GM19372 (cell line): Measurements from ENCODE around the gene FUT9.

Experiments
- ATAC-seq: cut with Tn5 transposase; IDR thresholded peaks from one replicate; pipeline ENCODE4 v1.9.1; 2021; ENCODE audit warnings: mild to moderate bottlenecking, low read depth, moderate library complexity; ENCODE audit not compliant: unreplicated experiment

Gene FUT9

DNA sequence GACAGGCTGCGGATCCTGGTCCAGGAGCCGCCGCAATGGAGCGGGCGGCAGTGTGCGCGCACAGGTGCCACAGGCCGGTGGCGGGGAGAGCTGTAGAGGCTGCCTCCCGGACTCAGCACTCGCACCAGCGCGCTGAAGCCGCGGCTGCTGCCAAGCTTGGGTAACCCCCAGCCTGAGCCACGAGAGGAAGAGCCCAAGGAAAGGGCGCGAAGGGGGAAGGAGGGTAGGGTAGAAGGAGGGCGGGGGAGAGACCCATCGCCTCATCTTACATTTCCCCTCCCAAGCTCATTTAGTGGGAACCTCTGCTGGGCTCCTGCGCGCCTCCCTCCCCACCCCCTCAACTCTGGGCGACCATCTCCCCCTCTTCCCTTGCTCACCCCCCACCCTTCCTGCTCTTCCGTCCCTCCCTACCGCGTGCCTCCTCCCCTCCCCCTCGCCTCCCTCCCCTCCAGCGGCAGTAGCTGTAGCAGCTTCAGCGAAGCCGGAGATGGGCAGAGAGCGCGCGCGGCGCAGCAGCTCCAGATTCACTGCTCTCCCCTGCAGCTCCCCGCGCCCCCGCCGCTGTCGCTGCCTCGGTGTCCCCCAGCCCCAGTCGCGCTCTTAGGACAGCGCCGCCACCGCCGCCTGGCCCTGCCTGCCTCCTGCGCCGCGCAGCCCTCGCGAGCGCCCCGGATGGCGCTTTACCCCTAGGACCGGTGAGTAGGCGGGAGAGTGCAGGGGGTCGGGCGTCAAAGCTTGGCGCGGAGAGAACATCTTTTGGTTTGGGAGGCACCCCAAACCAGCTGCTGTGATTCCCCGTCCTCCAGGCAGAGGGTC lies at the start of gene FUT9:
Gene FUT9 (plus strand): TSS at position 457 of the 816 bp plus-strand sequence. CDS start 187,182 bp downstream, outside the sequence.
- ATAC-seq: no peak

DNA sequence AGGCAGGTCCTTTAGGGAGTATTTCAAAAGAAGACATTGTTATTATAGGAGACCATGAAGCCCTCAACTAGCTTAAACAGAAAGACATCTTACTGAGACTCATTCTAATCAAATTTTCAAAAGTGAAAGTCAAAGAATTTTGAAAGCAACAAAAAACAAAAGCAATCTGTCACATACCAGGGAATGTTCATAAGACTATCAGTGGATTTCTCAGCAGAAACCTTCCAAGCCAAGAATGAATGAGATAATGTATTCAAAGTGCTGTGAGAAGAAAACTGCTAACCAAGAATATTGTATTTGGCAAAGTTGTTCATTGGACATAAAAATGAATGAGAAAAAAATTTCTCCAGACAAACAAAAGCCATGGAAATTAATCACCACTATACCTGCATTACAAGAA lies 48.2 kb upstream of the FUT9 start:
- no peak for ATAC-seq

DNA sequence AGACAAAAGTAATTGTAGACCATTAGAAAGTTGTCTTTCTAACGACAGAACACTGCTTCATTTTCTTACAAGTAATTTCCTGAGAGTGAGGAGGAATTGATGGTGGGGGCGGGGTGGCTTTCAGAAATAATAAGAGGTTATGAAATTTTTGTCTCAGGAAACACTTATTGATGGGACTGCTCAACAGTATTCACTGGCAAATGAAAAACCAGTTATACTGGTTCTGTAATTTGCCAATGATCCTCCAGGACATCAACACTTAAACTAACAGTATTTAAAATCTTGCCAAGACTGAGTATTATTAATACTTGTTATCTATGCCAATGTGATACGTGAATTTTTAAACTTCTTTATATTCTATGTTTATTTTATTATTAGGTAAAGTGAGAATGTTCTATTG lies 41.8 kb upstream of the FUT9 start:
- no peak for ATAC-seq

DNA sequence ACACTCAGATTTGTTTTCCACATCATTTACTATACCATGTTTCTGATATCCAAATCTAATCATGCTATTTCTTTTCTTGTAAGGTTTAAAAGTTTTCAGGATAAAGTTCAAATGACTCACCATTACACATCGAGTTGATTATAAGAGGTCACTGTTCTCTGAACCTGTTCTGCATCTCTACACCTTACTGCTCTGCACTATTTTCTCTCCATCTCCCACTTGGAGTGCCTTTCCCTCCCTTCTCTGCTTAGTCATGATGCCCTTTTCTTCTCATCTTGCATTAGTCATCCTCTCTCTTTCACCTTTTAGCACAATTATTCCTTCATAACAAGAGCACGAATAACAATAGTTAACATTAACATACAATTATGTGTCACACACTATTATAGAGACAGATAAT lies 37.5 kb upstream of the FUT9 start:
- ATAC-seq: no peak

DNA sequence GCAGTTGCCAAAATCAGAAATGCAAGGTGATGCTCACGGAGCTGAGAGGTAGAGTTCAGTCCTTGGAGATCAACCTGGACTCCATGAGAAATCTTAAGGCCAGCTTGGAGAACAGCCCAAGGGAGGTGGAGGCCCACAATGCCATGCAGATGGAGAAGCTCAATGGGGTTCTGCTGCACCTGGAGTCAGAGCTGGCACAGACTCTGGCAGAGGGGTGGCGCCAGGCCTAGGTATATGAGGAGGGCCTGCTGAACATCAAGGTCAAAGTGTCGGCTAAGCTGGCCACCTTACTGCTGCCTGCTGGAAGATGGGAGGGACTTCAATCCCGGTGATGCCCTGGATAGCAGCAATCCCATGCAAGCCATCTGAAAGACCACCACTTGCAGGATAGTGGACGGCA lies 23.9 kb upstream of the FUT9 start:
- no peak for ATAC-seq

DNA sequence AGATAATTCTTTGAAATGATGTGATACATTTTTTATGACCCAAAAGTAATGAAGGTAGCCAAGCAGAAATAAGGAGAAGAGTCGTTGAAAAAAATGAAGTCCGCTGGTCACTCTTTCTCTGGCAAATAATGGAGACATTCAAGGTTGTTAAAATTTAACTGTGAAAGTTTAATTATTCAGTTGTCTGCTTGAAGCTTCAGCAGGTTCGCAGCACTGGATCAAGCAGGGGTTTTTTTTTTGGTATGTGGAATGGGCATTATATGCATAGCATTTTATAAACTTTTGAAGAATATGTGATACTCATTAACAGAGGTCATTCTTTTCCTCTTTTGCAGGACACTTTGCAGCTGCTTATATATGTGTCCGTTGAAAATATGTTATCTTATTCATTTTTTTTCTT lies 21.6 kb upstream of the FUT9 start:
- ATAC-seq: no peak

DNA sequence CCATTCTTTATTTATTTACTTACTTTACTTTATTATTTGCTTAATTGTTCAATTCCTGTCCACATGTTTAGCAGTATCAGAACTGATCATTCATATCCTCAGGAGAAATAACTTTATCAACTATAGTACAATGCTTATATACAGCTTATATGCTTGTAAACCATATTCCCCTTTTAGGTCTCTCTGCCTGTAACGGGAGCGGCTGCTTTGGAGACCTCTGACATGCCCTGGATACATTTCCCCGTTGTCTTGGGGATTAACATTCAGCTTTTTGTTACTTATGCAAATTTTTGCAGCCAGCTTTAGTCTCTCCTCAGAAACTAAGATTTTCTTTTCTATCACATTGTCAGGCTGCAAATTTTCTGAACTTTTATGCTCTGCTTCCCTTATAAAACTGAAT lies 17.6 kb upstream of the FUT9 start:
- ATAC-seq: no peak

DNA sequence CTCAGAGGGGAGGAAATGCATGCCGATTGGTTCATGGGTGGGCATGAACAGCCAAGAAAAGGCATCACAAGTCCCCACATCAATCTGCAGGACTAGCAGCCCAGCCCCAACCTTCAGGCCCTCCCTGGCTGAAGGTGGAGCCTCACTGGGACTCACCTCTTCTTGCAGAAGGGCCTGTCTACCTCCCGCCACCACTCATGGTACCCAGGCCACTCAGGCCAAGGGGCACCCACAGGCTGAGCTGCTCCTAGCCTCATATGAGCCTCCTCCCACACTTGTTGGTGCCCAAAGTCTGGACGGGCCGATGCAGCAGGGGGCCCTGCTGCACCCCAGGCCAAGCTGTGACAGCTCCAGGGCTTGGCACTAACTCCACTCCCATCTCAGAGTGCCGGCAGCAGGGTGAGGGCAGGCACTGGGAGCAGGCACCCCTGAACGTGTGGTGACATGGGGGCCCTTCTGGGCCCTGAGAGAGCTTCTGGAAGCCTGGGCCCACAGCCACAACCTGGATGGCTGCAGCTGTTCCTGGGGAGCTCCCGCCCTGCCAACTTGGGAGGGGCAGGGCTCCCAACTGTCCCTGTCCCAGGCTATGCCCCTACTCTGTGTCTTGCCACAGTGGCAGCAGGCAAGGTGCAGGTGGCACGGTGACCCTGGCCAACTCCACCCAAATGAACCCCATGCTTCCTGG lies 13.7 kb upstream of the FUT9 start:
- ATAC-seq: no peak

DNA sequence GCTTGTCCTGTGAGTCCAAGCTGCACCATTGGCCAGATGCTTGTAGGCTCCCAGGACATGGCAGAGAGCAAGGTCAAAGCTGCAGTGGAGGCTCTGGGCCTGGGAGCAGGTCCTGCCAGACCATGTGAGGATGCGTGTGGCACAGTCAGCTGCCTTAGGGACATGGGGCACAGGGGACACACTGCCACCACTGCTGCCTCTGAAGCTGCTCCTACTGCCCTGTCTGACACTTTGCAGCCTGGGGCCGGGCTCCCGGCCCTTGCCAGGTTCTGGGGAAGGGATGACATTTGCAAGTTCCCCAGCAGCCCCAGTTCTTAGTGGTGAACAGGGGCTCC lies 13.2 kb upstream of the FUT9 start:
- no peak for ATAC-seq

DNA sequence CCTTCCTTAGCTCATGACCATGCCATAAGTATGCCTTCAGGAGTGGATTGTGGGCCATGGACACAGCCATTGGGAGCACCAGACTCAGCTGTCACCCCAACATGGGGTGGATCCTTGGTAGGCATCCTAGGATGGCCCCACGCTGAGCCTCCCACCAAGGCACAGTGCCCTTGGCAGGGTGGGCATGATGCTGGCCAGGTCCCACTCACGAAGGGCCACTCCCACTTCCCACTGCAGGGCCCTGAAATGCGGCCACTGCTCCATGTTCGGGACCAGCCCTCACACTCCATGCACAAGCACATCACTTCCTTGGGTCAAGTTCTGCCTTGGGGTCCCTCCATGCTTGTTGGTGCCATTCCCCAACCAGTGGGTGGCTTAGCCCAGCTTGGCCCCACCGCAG lies 12.9 kb upstream of the FUT9 start:
- ATAC-seq: no peak

DNA sequence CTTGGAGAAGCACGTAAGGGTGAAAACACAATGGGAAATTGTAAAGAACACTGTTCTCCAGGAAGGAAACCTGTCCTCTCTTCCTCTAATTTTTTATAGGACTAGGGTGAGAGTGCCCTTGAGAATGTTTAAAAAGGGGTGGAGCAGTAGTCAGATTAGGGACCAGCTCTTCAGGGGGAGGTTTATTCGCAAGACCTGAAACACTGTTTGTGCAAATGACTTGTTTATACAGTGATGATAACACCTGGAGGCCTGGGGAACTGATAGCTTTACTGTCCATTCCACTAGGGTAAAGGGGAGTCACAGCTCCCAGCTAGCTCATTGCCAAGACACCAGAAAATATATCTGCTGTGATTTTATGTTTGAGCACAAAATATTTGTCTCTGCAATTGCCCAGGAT lies 8.1 kb upstream of the FUT9 start:
- no peak for ATAC-seq

DNA sequence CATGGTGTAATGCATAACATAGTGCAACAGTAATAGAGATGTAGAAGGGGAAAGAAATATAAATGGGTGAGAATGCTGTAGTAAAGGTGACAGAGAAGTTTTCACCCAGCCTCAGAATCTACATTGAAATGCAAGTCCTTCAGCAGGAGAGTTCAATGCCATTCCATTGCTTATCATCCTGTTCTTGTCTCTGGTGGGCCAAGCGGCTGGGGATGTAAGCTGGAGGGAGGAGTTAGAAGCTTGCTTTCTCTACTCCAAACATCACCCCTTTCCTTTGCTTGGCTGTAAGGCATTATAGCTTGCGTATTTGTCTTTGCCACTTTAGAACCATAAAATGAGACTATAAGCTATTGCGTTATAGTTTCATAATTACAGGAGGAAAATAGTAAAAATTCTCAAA lies 2.2 kb upstream of the FUT9 start:
- no peak for ATAC-seq

DNA sequence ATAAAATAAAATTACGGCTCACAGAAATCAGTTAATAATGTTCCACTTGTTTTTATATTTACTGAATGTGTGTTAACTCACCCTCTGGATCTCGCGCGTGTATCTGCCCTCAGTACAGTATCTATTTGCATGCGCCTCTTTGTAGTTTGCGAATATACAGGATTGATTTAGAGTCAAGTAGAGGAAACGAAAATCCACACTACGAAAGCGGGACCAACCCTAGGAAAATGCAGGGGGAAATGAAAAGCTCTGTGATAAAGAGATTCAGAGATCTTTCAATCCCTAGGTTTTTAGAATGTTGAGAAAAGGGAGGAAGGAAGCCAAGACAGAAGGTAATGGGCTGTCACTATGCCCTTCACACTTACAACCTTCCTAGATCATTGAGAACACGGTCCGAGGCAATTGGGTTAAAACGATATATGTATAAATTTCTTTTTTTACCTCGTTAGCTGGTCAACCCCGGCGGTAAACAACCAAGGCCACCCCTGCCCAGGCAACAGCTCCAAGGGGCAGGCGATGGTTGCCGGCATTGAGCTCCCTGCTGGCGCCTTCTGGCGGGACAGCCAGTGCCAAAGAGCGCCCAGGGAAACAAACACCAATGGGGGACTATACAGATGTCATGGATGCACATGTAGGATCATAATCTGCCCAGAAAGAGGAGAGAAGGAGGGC lies 792 bp upstream of the FUT9 start:
- no peak for ATAC-seq

DNA sequence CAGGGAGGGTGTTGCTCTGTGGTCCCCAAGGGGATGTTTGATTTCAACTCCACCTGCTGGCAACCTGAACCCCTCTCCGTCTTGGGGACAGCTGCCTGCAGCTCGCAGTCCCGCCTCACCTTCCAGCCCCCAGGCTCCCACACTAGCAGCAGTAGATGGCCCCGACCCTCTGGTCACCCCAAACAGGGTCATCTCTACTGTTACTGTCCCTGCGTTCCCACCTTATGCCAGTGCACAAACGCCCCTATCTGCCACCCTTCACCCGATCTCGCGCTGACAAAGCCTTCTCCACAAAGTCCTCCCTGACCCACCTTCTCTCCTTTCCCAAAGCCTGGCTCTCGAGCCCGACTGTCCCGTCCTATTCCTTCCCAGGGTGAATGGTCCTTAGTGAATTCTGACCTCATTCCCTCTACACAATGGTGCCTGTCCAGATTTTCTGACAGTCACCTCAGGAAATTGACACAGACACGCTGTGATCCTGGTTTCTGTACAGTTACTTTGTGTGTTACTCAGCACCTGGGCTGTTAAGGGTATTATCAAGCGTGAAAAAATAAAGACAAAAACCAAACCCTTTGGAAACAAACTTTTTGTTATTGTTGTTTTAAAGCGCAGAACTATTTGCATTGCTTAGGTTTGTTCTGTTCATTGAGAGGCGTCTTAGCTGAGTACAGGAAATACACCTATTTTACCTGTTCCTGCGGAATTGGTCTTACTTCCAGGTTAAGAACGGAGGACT lies 728 bp downstream of the FUT9 start:
- ATAC-seq: no peak

DNA sequence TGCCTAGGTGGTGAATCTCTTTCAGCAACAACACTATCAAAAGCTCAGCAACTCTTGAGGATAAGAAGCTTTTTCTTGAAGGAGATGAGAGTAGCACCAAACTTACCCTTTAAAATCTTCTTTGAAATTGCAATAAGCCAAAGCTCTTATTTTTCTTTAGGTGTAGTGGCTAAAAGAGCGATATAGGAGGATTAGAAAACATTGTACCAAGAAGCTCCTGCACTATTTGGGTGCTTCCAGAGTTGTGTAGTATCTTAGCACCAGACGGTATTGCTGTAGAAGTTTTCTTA lies 1.2 kb downstream of the FUT9 start:
- no peak for ATAC-seq

DNA sequence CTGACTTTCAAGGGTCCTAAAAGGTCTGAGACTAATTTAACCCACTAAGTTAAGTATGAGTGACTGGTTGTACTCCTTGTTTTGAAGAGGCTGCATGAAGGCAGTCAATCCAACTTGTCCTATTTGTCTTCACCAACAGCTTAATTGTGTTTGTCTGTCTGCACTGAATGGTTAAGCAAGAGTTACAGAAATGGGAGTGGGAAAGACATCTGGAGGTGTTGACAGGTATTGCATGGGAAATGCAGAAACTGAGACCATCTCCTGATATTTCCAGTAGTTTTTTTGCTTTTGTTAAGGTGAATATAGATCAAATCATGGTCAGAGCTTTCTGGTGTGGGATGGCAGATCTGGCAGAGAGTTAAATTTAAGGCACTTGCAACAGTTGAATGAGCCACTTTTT lies 6.5 kb downstream of the FUT9 start:
- ATAC-seq: no peak

DNA sequence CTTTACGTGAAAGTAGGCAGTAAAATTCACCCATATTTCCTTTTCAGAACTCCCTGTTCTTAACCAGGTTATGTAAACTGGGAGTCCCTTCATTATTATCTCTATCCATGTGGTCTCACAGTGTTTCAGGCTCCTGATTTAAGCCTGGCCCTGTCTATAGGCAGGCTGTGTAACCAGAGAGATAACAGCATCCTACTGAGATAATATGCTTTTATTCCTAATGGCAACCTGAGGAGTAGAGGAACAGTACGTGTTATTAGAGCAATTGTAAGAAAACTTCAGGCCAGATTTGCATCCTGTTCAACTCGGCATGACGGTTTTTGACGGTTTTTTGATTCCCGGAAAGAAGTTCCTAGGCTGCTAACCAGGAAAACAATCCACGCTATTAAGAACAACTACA lies 16.9 kb downstream of the FUT9 start:
- no peak for ATAC-seq

DNA sequence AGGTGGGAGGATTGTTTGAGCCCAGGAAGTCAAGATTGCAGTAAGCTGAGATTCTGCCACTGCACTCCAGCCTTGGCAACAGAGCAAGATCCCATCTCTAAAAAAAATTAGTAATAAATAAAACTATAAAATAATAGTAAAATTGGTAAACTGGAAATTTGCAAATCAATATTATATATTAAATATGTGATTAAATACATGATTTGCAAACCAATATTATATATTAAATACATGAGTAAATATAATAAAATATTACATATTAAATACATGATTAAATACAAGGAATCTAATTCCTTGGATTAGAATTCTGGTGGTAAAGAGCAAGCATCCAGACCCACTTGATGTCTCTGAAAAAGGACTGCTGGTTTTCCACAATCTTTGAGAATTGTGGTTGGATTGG lies 35.8 kb downstream of the FUT9 start:
- no peak for ATAC-seq

DNA sequence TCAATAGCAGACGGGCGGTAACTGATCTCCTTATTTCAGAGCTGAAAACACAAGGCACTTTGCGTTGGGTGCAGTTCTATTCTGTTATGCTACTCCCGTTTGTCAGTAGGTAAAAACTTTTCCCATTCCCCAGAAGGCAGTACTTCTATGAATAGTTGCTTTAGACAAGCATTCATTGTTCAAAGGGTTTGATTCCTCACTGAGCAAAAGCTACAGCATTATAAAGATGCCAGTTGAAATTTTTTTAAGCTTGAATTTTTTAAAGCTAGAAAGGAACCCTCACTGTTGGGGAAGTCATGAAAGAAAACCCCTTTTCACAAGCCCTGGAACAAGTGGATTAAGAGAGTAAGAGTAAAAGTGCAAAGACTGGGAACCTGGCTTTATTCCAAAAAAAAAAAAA lies 42.3 kb downstream of the FUT9 start:
- no peak for ATAC-seq

DNA sequence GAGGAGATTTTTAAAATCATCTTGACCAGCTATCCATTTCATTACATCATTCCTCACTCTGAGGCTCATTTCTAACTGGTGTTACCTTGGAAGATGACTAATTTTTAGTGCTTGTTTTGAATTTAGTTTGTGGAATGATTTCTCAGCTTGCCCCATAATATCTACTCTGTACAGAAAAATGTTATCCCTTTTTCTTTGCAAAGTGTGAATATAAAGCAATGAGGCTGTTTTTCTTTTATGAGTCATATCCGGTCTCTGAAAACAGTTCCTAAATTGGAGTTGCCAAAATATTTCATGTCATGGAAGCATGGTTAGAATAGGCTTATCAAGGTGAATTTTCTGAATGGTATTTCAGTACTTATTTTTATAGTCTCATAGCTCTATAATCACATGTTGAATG lies 43.8 kb downstream of the FUT9 start:
- no peak for ATAC-seq

DNA sequence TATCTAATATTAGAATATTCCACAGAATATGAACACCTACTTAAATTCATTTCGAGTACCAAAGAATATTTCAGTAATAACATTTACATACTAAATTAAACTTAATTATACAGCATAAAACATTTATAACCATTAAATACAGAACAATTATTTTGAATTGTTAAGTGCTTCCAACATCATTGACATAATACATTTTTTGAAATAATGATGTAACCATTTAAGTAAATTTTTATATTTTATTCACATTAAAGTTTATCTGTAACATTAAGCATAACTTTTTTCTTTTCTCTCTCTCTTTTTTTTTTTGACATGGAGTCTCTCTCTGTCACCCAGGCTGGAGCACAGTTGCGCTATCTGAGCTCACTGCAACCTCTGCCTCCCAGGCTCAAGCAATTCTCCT lies 44.5 kb downstream of the FUT9 start:
- no peak for ATAC-seq
